ENCODE measurements around the gene FGF9. TPM values are rescaled to one million over a fixed set of nuclear protein-coding genes. Genes with fewer than 3 reads are reported as not detected.

Gene FGF9
- total and polyA plus RNA-seq, 2 donors from 2014 or later, result 8.5 to 8.6 TPM

DNA sequence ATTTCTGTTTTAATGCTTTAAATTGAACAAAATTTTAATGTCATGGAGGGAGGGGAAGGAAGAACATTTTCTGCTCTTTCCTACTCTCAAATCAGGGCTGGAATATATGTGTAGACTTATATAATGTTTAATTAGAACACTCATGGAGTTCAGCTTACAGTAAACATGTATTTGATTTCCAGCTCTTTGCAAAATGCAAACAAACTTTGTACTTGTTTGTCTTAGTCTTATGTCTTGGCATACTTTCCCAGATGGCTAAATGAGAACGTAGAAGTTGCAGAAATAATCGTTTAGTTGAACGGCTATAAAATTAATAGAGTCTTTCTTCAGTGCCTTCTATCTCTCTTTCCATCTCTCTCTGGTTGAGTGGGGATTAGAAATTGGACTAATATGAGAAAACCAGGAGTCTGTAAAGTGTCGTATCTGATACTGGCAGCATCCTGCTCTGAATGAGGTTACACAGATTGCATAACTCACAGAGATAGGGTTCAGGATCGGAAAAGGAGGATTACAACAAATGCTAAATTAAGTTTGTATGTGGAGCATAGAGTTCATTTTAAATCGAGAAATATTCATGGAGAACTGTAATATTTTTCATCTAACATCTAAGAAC, 82.3 kb downstream of the FGF9 start:
- no peaks in the 10 kb centered on the region for H3K9me3 ChIP-seq (ENCODE audit: control insufficient read depth in 2 of 3, insufficient read depth in 1 of 3, low read length in 3 of 3)
- no peak overlapping the region for H3K27ac ChIP-seq (ENCODE audit: low read depth in 2 of 2, low read length in 2 of 2)
- H3K4me1 ChIP-seq (ENCODE audit: control insufficient read depth in 2 of 3, insufficient read depth in 2 of 3, low read depth in 1 of 3, low read length in 3 of 3), result peaks cover 0 to 11% (median 2%) of the 10 kb centered on the region in 3 donors
- H3K27me3 ChIP-seq (ENCODE audit: control insufficient read depth, insufficient read depth, low read length), result no peaks in the 10 kb centered on the region
- FAIRE-seq (no peak), DNase-seq (no peak)
- H3K9ac ChIP-seq (ENCODE audit: low read length in 3 of 3), result no peak overlapping the region
- H3K4me3 ChIP-seq (ENCODE audit: low read length in 3 of 3), result no peak overlapping the region
- intact Hi-C loops (cut with DNase I), result no loop called here
- H3K36me3 ChIP-seq (ENCODE audit: control insufficient read depth in 2 of 3, insufficient read depth in 3 of 3, low read length in 3 of 3), result no peaks in the 10 kb centered on the region
- TF ChIP-seq, protein P1, sequence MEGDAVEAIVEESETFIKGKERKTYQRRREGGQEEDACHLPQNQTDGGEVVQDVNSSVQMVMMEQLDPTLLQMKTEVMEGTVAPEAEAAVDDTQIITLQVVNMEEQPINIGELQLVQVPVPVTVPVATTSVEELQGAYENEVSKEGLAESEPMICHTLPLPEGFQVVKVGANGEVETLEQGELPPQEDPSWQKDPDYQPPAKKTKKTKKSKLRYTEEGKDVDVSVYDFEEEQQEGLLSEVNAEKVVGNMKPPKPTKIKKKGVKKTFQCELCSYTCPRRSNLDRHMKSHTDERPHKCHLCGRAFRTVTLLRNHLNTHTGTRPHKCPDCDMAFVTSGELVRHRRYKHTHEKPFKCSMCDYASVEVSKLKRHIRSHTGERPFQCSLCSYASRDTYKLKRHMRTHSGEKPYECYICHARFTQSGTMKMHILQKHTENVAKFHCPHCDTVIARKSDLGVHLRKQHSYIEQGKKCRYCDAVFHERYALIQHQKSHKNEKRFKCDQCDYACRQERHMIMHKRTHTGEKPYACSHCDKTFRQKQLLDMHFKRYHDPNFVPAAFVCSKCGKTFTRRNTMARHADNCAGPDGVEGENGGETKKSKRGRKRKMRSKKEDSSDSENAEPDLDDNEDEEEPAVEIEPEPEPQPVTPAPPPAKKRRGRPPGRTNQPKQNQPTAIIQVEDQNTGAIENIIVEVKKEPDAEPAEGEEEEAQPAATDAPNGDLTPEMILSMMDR (IDR thresholded peaks at IDR 0.05; ENCODE audit: borderline replicate concordance, extremely low read depth, insufficient read depth), result no peak

Other genes starting within 250 kb of the FGF9 start
- 36.1 TPM for gene ZDHHC20, start 211.8 kb upstream of the FGF9 start, total RNA-seq
- 7.2 TPM for gene ZDHHC20, start 211.8 kb upstream of the FGF9 start, polyA plus RNA-seq (ENCODE audit: insufficient read depth, low read depth, low replicate concordance)
- gene MICU2, start 66.9 kb upstream of the FGF9 start, total RNA-seq, result 49.0 TPM
- 86.5 TPM for gene MICU2, start 66.9 kb upstream of the FGF9 start, polyA plus RNA-seq (ENCODE audit: insufficient read depth, low read depth, low replicate concordance)